Heart right ventricle (tissue), 16 donors: ENCODE measurements around the gene PLCB1. TPM values are rescaled to one million over a fixed set of nuclear protein-coding genes. Genes with fewer than 3 reads are reported as not detected.
A peak's percentile ranks its signal among the peaks of the same experiment; 100 is the strongest.

Source experiments
- ATAC-seq, 8 donors: fragments of 200-7000 bp; cut with Tn5 transposase; one replicate each; pipeline ENCODE4 v1.9.1; 2020; ENCODE audit warnings: mild to moderate bottlenecking in 8 of 8, moderate library complexity in 8 of 8, moderate number of reproducible peaks in 1 of 8
- DNase-seq, 2 donors: peaks; one replicate each; pipeline ENCODE4 v3.0.0-alpha.2; 2020
- H3K27ac ChIP-seq, 10 donors: fragments of 200-600 bp; sonication (generic) in 2 of 10; one replicate each; pipeline versions ENCODE4 v1.5.0 to v1.8.0; 2020 to 2022; ENCODE audit warnings: mild to moderate bottlenecking in 3 of 10
- H3K27me3 ChIP-seq, 7 donors: fragments of 200-600 bp; one replicate each; pipeline ENCODE4 v1.8.0; 2021 to 2022; ENCODE audit warnings: mild to moderate bottlenecking in 2 of 7
- H3K36me3 ChIP-seq, 9 donors: fragments of 200-600 bp; sonication (generic) in 1 of 9; one replicate each; pipeline versions ENCODE4 v1.5.0 to v1.8.0; 2020 to 2022; ENCODE audit warnings: mild to moderate bottlenecking in 2 of 9
- H3K4me1 ChIP-seq, 9 donors: fragments of 200-600 bp; sonication (generic) in 1 of 9; one replicate each; pipeline versions ENCODE4 v1.5.0 to v1.8.0; 2020 to 2022; ENCODE audit warnings: mild to moderate bottlenecking in 4 of 9
- H3K4me3 ChIP-seq, 10 donors: fragments of 200-600 bp; sonication (generic) in 2 of 10; one replicate each; pipeline versions ENCODE4 v1.5.0 to v1.8.0; 2020 to 2022; ENCODE audit warnings: mild to moderate bottlenecking in 7 of 10, moderate library complexity in 2 of 10
- H3K9me3 ChIP-seq, 11 donors: fragments of 200-600 bp in 10 of 11; sonication (generic) in 2 of 11; one replicate each; pipeline versions ENCODE4 v1.5.0 to v1.8.0; 2013 to 2022; ENCODE audit warnings: mild to moderate bottlenecking in 2 of 11, control low read depth in 1 of 11, moderate library complexity in 1 of 11
- WGBS, 2 donors: extraction: QIAGEN DNeasy Blood & Tissue Kit; methylation state at CpG; one replicate each; pipeline ENCODE4 v1.1.7; 2013; ENCODE audit warnings: inconsistent platforms in 1 of 2; 5-methylcytosine and 5-hydroxymethylcytosine counted together
- intact Hi-C, 10 donors: fragments of 100-400 bp; cut with DNase I; formaldehyde crosslinking; loops; one replicate each; pipeline versions ENCODE4 v1.11.1 to v1.14.2; 2022
- polyA plus RNA-seq, 2 donors: library from polyadenylated mRNA; stranded (reverse); fragments of 200-250 nt; gene quantifications; one replicate each; pipeline ENCODE4 v1.2.3, GENCODE V29; 2013
- total RNA-seq, 10 donors: library from RNA; stranded (reverse); fragmentation: NEBNext Ultra II Directional in 3 of 10; extraction: Animal tissue kit (Norgen Biotek cat#: 25700) in 3 of 10; gene quantifications; one replicate each; pipeline versions ENCODE4 v1.2.1 to v1.2.4, GENCODE V29; 2021 to 2023
- TF ChIP-seq, protein P1 (sequence below), 9 donors: fragments of 200-600 bp; sonication (generic) in 2 of 9; IDR thresholded peaks; one replicate each; pipeline versions ENCODE4 v1.5.0 to v1.8.0; 2021 to 2022; ENCODE audit warnings: antibody characterized with exemption in 9 of 9, mild to moderate bottlenecking in 5 of 9, moderate library complexity in 1 of 9
- donor health status: Arrhythmogenic right ventricular cardiomyopathy.
- donor health status: ischemic (EF 13 %, LVEDD 7.1; RV severe dilation, severe dysfunction).
- donor health status: healthy with polysubstance abuse.
- donor health status: DM: no; HTN: yes; CAD: no.
- donor health status: DM: no; HTN: no; CAD: no.
- donor health status: ischemic (EF 25% LVEDD 6.9; RV normal size, moderate dysfunction).
- donor health status: ischemic (EF 25% LVEDD 5.7; RV mildly dilated, moderate dysfunction).
- donor health status: healthy.
- donor health status: DM: yes; HTN: yes; CAD: no.
- donor health status: Ischemic cardiomyopathy.
- donor health status: ischemic (EF 35%, LVEDD 5.7; RV mildly dilated, moderate dysfunction).
- donor health status: nonischemic (EF 11% LVEDD 7.7; RV severe dilation, severe dysfunction).
- donor health status: DM: yes; HTN: yes; CAD: no.
- donor health status: PGD.
- donor health status: ischemic (EF 29% LVEDD 5.4; RV normal size, mild dysfunction).
- donor health status: nonischemic (EF 23%, LVEDD 6.1; RV moderate dilation, normal function).

PLCB1 gene
- total and polyA plus RNA-seq, 12 donors = 2.2 to 12.7 (median 7.1) TPM

DNA sequence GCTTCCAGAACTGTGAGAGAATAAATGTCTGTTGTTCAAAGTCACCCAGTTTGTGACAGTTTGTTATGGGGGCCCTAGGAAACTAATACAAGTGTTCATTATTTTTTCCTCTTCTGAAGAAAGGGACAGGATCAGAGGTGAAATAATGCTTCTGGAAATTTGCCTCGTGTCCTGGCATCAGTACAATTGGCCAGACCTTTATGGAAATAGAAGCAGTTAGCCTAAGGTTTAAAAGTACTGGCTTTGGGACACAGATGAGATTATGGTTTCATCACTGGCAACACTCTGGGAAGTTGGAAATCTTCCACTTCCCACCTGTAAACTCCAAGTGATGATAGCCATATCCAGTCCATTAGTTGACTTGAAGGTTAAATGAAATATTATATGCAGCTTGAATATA lies 88.7 kb downstream of the PLCB1 start:
- DNase-seq (no peak), ATAC-seq (no peak)
- WGBS, 2 donors = 25 to 56% methylated on average over 1 of the region's 1 CpG
- H3K9me3 ChIP-seq = peaks cover 0 to 3% (median 0%) of the 10 kb centered on the region in 11 donors
- no peaks in the 10 kb centered on the region for H3K36me3 ChIP-seq
- TF ChIP-seq, protein P1, sequence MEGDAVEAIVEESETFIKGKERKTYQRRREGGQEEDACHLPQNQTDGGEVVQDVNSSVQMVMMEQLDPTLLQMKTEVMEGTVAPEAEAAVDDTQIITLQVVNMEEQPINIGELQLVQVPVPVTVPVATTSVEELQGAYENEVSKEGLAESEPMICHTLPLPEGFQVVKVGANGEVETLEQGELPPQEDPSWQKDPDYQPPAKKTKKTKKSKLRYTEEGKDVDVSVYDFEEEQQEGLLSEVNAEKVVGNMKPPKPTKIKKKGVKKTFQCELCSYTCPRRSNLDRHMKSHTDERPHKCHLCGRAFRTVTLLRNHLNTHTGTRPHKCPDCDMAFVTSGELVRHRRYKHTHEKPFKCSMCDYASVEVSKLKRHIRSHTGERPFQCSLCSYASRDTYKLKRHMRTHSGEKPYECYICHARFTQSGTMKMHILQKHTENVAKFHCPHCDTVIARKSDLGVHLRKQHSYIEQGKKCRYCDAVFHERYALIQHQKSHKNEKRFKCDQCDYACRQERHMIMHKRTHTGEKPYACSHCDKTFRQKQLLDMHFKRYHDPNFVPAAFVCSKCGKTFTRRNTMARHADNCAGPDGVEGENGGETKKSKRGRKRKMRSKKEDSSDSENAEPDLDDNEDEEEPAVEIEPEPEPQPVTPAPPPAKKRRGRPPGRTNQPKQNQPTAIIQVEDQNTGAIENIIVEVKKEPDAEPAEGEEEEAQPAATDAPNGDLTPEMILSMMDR (IDR thresholded peaks at IDR 0.05) = no peak
- H3K27ac ChIP-seq = no peak overlapping the region
- intact Hi-C loops = no loop called here
- peaks cover 0 to 14% (median 3%) of the 10 kb centered on the region in 9 donors for H3K4me1 ChIP-seq
- H3K4me3 ChIP-seq = no peak overlapping the region
- H3K27me3 ChIP-seq = no peaks in the 10 kb centered on the region

DNA sequence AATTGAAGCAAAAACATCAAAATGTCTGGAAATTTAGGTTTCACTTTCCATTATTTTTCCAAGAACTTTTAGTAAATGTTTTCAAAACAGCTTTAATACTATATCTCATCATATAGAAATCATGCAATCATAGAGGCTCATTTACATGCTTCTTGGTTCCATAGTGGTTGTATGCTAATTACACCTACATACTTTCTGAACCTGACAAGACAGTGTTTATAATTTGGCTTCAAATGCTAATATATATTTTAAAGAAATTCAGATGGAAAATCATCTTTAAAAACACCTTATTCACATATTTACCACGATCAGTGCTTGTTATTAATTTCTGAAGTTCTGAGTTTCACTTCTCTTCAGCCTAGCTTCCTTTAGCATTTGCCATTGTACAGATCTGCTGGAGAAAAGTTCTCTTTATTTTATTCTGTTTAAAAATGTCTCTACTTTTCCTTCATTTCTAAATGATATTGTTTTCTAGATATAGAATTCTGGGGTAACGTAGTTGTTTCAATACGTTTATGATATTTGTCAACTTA lies 89.9 kb downstream of the PLCB1 start:
- H3K27ac ChIP-seq = no peak overlapping the region
- H3K9me3 ChIP-seq = peaks cover 0 to 3% (median 0%) of the 10 kb centered on the region in 11 donors
- H3K4me3 ChIP-seq = no peak overlapping the region
- TF ChIP-seq, protein P1 (IDR thresholded peaks at IDR 0.05) = no peak
- intact Hi-C loops = no loop called here
- ATAC-seq (no peak), DNase-seq (no peak)
- peaks cover 0 to 10% (median 0%) of the 10 kb centered on the region in 9 donors for H3K4me1 ChIP-seq
- WGBS, 2 donors = 96% methylated on average over 3 of the region's 3 CpGs
- no peaks in the 10 kb centered on the region for H3K27me3 ChIP-seq
- H3K36me3 ChIP-seq = no peaks in the 10 kb centered on the region

DNA sequence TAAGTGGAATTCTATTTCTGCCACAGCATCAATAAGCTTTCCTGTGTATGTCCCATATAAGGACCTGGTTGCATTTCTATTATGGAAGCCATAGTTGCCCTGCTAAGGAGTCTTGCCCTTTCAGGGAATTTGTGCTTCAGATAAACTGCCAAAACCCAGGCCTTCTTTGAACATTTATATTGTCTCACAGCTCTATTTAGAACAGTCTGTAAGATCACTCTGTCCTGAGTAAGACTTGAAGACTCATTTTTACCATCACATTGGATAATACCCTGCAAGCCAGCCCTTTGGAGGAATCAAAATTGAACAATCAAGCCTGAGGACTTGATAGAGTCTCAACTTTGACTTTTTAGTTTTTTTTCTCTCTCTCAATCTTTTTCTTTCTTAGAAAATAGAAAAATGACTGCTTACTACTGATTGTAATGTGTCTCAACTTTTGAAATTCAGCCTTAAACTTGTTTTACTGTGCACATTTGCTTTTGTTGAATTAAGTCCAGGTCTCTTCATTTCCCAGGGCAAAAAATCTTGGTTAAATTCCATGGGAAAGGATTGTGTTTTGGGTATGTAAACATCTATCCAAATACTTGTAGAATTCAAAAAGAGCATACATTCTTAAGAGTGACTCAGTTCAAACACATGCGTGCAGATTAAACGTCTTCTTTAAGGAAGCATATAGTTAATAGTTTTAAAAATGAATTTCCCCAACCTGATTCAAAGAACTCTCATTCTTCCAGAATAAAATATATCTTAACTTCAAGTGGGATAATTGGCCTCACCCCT lies 91.2 kb downstream of the PLCB1 start:
- Histone ChIP-seq H3K9me3 (no peaks in the 10 kb centered on the region), H3K4me3 (no peak overlapping the region), H3K36me3 (no peaks in the 10 kb centered on the region), H3K27me3 (no peaks in the 10 kb centered on the region), H3K4me1 (peaks cover 0 to 19% (median 0%) of the 10 kb centered on the region in 9 donors), H3K27ac (no peak overlapping the region)
- no peak for DNase-seq
- WGBS, 2 donors = 64 to 71% methylated on average over 2 of the region's 2 CpGs
- TF ChIP-seq, protein P1 (IDR thresholded peaks at IDR 0.05) = no peak
- intact Hi-C loops = no loop called here
- peak in 1 of 8 donors; percentile 29 for ATAC-seq

DNA sequence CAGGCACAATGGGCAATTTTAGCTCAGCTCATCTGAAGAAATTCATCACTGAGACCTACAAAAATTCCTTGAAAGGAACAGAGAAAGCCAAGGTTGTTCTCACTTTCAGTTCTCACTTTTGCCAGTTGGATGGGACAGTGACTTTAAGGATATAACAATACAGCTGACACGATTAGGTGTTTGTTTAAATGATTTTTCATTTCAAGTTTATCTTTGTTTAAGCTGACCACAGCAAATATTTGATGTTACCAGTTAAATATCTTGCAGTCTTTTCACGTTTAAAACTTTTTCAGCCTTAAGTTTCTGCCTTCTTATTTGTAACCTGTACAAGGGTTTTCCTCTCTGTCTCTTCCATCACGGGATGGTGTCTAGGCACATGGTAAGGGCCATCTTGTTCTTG lies 93.6 kb downstream of the PLCB1 start:
- no peak for ATAC-seq
- intact Hi-C loops = no loop called here
- H3K4me3 ChIP-seq = no peak overlapping the region
- WGBS, 2 donors = 76 to 85% methylated on average over 3 of the region's 3 CpGs
- no peak overlapping the region for H3K27ac ChIP-seq
- H3K27me3 ChIP-seq = no peaks in the 10 kb centered on the region
- H3K36me3 ChIP-seq = no peaks in the 10 kb centered on the region
- TF ChIP-seq, protein P1 (IDR thresholded peaks at IDR 0.05) = no peak
- peaks cover 0 to 22% (median 0%) of the 10 kb centered on the region in 9 donors for H3K4me1 ChIP-seq
- no peaks in the 10 kb centered on the region for H3K9me3 ChIP-seq
- DNase-seq = no peak
